ENCODE results near the gene HTR4.

- no peak for TF ChIP-seq SUZ12 (IDR thresholded peaks at IDR 0.05; ENCODE audit: extremely low read depth, insufficient read depth, insufficient read length)
- TF ChIP-seq YY1 (IDR thresholded peaks at IDR 0.05; ENCODE audit: insufficient read depth, insufficient read length), result no peak
Measured at GRCh38 chr5:148639081-148639480, 15.2 kb downstream of the HTR4 start.
